HG03520 (cell line): ENCODE results near the gene ENPP3.
"Not testable (repeated sequence)": the region's sequence is repeated elsewhere in the genome, so short reads cannot be mapped to it uniquely, and the experiment has no call there.

Source experiments
- ATAC-seq: cut with Tn5 transposase; IDR thresholded peaks from one replicate; pipeline ENCODE4 v1.9.1; 2021; ENCODE audit warnings: mild to moderate bottlenecking, moderate library complexity; ENCODE audit not compliant: unreplicated experiment

The ENPP3 gene

DNA sequence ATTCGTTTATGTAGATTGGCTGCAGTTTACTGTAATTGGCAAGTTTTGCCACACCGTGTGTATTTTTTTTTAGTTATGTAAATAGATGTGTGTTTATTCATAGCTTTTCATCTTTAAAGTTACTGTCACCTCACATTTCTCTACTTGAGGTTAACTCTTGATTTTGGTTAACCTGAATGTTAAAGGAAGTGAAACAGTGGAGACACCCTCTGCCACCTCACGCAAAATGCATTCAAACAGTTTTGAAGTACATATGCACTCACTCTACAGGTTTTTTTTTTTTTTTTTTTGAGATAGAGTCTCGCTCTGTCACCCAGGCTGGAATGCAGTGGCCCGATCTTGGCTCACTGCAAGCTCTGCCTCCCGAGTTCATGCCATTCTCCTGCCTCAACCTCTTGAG, 46.4 kb downstream of the ENPP3 start:
- ATAC-seq: peak; percentile 80

- ATAC-seq: peak; percentile 47
Observed at GRCh38 chr6:131685266-131685780, 48.2 kb downstream of the ENPP3 start.

DNA sequence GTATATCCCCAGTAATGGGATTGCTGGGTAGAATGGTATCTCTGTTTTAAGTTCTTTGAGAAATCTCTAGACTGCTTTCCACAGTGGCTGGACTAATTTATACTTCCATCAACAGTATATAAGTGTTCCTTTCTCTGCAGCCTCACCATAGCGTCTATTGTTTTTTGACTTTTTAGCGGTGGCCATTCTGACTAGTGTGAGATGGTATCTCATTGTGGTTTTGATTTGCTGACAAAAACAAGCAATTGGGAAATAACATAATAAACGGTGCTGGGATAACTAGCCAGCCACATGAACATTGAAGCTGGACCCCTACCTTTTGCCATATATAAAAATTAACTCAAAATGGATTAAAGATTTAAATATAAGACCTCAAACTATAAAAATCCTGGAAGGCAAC, 49.9 kb downstream of the ENPP3 start:
- no peak for ATAC-seq

- ATAC-seq: peak; percentile 66
Observed at GRCh38 chr6:131688286-131688685, 51.2 kb downstream of the ENPP3 start.

GRCh38 chr6:131692031-131692430, 54.9 kb downstream of the ENPP3 start:
- no peak for ATAC-seq

- ATAC-seq: no peak
Observed at GRCh38 chr6:131692589-131692988, 55.5 kb downstream of the ENPP3 start.

- ATAC-seq: no peak
Observed at GRCh38 chr6:131693384-131693783, 56.3 kb downstream of the ENPP3 start.

DNA sequence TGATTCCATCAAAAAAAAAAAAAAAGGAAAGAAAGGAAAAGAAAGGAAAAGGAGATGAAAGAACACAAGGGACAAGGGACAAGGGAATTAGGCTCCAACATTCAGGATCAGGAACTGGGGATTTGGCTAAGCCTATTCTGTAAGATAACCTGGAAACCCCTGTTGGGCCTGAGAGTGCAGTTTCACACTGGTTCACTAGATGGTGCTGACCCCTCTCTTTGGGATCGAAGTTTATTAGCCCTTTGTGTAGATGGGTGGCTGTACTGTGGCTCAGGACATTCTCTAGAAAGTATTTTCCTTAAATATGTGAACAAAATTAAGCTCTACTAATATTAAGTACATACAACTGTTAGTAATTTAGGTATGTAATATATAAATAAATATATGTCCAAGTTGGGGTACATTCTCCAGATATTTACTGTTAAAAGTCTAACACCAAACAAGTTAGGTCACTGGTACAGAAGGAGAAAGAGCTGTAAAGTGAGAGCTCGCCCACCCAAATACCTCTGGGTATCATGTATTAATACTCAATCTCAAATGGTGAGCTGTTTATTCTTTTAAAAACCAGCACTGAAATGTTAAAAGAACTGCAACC, 57.8 kb downstream of the ENPP3 start:
- ATAC-seq: peak; percentile 81

DNA sequence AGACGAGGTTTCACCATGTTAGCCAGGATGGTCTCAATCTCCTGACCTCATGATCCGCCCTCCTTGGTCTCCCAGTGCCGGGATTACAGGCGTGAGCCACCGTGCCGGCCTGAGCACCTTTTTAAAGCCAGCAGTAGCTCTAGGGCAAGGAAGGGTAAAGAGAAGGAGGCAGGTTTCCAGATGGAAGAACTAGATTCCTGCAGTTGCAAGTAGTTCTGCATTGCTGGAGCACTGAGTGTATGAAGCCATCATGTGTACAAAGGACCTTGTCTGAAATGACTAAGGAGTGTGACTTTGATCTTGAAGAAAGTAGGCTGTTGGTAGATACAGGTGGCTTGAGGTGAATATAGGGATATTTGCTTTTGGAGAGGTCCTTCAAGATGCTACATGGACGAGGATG, 59.9 kb downstream of the ENPP3 start:
- no peak for ATAC-seq

- ATAC-seq: not testable (repeated sequence)
Observed at GRCh38 chr6:131700851-131701250, 63.7 kb downstream of the ENPP3 start.

DNA sequence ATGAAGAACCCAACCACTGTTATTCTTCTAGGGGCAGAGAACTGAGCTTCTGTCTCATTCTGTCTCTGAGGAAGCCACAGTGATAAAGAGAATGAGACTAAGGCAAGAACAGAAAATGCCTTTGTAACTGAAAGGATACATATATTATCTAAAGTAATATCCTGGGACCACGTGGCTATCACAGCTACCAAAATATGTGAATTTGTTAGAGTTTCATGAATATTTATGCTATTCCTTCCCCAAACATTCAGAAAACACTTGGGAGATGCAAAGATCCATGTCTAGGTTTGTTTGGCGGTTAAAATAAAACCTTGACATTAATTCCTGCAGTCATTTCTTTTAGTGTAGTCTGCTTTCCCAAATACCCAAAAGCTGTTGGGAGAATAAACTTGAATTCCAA, 66.8 kb downstream of the ENPP3 start:
- ATAC-seq: not testable (repeated sequence)

DNA sequence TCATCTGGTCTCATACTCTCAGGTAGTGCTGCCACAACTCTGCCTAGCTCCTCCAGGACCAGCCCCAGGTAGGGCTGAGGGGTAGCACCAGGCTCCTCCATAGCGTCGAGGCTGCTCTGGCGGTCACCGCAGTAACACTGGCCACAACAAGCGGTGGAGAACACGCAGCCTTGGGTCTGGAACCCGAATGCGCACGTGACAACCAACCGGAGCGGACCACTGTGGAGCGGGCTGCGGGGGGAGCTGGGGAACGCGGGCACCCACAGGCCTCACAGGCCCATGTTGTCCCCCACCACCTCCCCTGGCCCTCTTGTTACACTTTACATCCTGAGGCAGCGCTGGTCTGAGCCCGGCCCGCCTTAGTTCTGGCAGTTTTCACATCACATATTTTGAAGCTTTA, 73.8 kb downstream of the ENPP3 start, which contains the start of gene CTAGE9:
CTAGE9 (minus strand) TSS at position 101 of the 400 bp plus-strand sequence; CDS start at position 101, 0 bp downstream.
- not testable (repeated sequence) for ATAC-seq

GRCh38 chr6:131715567-131715966, 78.5 kb downstream of the ENPP3 start:
- not testable (repeated sequence) for ATAC-seq

DNA sequence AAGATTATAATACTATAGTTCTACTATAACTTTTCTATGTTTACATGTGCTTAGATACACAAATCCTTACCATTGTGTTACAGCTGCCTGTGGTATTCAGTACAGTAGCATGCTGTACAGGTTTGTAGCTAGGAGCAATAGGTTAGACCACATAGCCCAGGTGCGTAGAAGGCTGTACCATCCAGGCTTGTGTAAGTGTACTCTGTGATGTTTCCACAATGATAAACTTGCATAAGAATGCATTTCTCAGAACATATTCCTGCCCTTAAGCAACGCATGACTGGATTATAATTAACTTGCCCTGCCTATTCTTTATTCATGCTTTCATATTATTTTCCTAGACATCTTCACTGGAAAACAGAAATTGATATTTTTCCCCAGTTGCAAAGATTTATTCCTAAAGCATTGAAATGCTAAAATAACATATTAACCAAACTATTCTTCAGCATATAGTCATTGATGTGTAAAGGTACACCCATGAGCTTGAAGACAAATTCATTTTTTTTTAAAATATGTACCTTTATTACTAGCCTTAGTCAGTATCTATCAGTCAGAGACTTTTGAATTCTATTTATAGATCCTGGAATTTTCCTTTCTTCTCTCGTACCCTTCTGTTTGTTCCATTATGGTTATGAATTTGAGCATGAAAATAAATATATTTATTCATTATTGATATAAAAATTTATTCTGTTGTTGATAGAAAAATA, 80.9 kb downstream of the ENPP3 start:
- no peak for ATAC-seq

- ATAC-seq: no peak
Observed at GRCh38 chr6:131721161-131721560, 84.1 kb downstream of the ENPP3 start.

- no peak for ATAC-seq
Observed at GRCh38 chr6:131724114-131724513, 87.0 kb downstream of the ENPP3 start.

GRCh38 chr6:131727467-131727866, 90.4 kb downstream of the ENPP3 start:
- no peak for ATAC-seq

GRCh38 chr6:131727868-131728267, 90.8 kb downstream of the ENPP3 start:
- no peak for ATAC-seq

- no peak for ATAC-seq
Observed at GRCh38 chr6:131728296-131728939, 91.3 kb downstream of the ENPP3 start.

DNA sequence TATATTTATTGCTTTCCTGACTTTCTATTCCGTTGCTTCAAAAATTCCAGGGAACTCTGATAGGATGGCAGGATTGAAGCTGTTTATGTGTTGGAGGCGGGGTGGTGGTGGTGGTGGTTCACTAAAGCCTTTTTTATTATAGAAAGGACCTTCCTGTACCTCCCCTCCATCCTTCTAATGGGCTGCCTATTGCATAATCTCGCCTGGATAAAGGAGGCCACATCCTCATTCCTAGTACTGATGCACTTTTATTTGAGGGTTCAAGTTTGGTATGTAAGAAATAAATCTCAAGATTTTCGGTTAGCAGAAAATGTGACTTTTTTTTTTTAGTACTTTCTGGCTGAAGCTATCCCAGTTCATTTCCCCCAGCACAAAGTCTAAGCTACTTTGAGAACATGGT, 92.4 kb downstream of the ENPP3 start:
- ATAC-seq: no peak

DNA sequence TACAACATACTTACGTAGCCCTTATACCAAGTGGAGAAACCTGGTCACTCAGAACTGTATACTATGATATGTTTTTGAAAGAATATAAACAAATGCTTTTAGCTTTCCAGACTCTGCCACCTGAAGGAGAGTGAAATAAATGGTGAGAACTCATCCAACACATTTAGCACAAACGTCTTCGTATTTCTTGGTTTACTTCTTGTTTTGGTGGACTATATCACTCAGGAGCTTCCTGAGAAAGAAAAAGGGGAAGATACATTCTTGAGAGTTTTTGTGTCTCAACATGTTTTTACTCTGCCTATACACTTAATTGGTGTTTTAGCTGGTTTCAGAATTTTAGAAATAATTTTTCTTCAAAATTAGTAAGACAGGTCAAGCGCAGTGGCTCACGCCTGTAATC, 93.2 kb downstream of the ENPP3 start:
- ATAC-seq: no peak

DNA sequence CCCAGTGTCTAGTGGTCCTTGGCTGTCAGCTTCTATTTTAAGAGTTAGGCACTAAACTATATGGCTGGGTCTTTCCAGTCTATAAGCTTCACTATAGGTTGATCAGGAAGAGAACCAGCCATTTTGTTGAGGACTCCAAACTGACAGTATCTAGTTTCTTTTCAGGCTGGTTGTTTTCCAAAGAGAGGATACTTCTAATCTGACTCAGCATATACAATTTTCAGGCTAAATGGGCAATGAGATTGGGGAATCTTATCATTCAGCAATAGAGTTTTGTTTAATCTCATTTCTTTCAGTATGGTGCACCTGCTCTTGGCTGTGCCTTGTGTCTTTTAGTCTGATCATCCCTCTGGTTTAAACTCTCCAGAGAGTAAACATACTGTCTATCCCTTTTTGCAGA, 94.1 kb downstream of the ENPP3 start:
- no peak for ATAC-seq
